BE2C (cell line): ENCODE data around the gene PCCA.

Experiments used
- DNase-seq: peaks from one replicate; pipeline ENCODE4 v3.0.0-alpha.2; 2020
- H3K27me3 ChIP-seq: fragments of 250-450 bp; sonication (Bioruptor Pico); 2 replicates; pipeline ENCODE4 v1.5.1; 2020; ENCODE audit warnings: mild to moderate bottlenecking
- H3K36me3 ChIP-seq: fragments of 250-450 bp; sonication (Bioruptor Pico); 2 replicates; pipeline ENCODE4 v1.5.1; 2020; ENCODE audit warnings: mild to moderate bottlenecking
- H3K4me1 ChIP-seq: fragments of 250-450 bp; sonication (Bioruptor Pico); 2 replicates; pipeline ENCODE4 v1.5.1; 2020
- H3K4me3 ChIP-seq: 2 replicates; pipeline ENCODE4 v1.5.1; 2011; ENCODE audit warnings: low read depth, low read length
- H3K9me3 ChIP-seq: fragments of 250-450 bp; sonication (Bioruptor Pico); 2 replicates; pipeline ENCODE4 v1.5.1; 2020
- CTCF ChIP-seq: IDR thresholded peaks from 2 replicates; pipeline ENCODE4 v1.5.1; 2012; ENCODE audit warnings: mild to moderate bottlenecking, low read depth, low read length

PCCA gene

GRCh38 chr13:100540621-100541020 is 451.7 kb downstream of the PCCA start:
- H3K27me3 ChIP-seq: no peaks in the 10 kb centered on the region
- no peak for TF ChIP-seq CTCF
- H3K36me3 ChIP-seq: no peaks in the 10 kb centered on the region
- no peak overlapping the region for H3K4me3 ChIP-seq
- H3K9me3 ChIP-seq: no peaks in the 10 kb centered on the region
- DNase-seq: no peak
- no peaks in the 10 kb centered on the region for H3K4me1 ChIP-seq

GRCh38 chr13:100541897-100542825 is 453.3 kb downstream of the PCCA start:
- Histone ChIP-seq H3K4me1 (no peaks in the 10 kb centered on the region), H3K36me3 (no peaks in the 10 kb centered on the region), H3K4me3 (no peak overlapping the region), H3K27me3 (no peaks in the 10 kb centered on the region), H3K9me3 (no peaks in the 10 kb centered on the region)
- TF ChIP-seq CTCF: no peak
- no peak for DNase-seq

GRCh38 chr13:100542826-100543156 is 453.9 kb downstream of the PCCA start:
- Histone ChIP-seq H3K4me1 (no peaks in the 10 kb centered on the region), H3K9me3 (no peaks in the 10 kb centered on the region), H3K27me3 (no peaks in the 10 kb centered on the region), H3K36me3 (no peaks in the 10 kb centered on the region), H3K4me3 (no peak overlapping the region)
- no peak for DNase-seq
- peak; percentile 46 for TF ChIP-seq CTCF

GRCh38 chr13:100543872-100544602 is 455.1 kb downstream of the PCCA start:
- DNase-seq: no peak
- H3K9me3 ChIP-seq: no peaks in the 10 kb centered on the region
- H3K27me3 ChIP-seq: no peaks in the 10 kb centered on the region
- H3K4me3 ChIP-seq: no peak overlapping the region
- TF ChIP-seq CTCF: no peak
- no peaks in the 10 kb centered on the region for H3K36me3 ChIP-seq
- H3K4me1 ChIP-seq: no peaks in the 10 kb centered on the region

- TF ChIP-seq CTCF: no peak
- no peak for DNase-seq
- H3K9me3 ChIP-seq: no peaks in the 10 kb centered on the region
- no peaks in the 10 kb centered on the region for H3K36me3 ChIP-seq
- no peaks in the 10 kb centered on the region for H3K4me1 ChIP-seq
- H3K4me3 ChIP-seq: no peak overlapping the region
- H3K27me3 ChIP-seq: no peaks in the 10 kb centered on the region
Measured at GRCh38 chr13:100544866-100545683, 456.2 kb downstream of the PCCA start.
